GM23338 (cell line): ENCODE measurements around the gene NR2C2. TPM values are rescaled to one million over a fixed set of nuclear protein-coding genes. Genes with fewer than 3 reads are reported as not detected.

Experiments
- ATAC-seq: fragments of 200-7000 bp; cut with Tn5 transposase; 3 replicates; pipeline ENCODE4 v1.9.1; 2020
- DNase-seq: peaks from one replicate; pipeline ENCODE4 v3.0.0-alpha.2; 2015; ENCODE audit warnings: low spot score
- H2AFZ ChIP-seq: fragments of 200-600 bp; sonication (generic); 2 replicates; pipeline ENCODE4 v1.8.0; 2016; ENCODE audit warnings: antibody characterized with exemption, mild to moderate bottlenecking, moderate library complexity
- H3F3A ChIP-seq: fragments of 200-600 bp; sonication (generic); replicated peaks from 2 replicates; pipeline ENCODE4 v1.8.0; 2017; ENCODE audit warnings: antibody characterized with exemption, mixed run types, low read depth
- H3K27ac ChIP-seq: fragments of 200-600 bp; sonication (generic); 2 replicates; pipeline ENCODE4 v1.6.1; 2016; ENCODE audit warnings: low read depth
- H3K27me3 ChIP-seq: fragments of 200-600 bp; sonication (generic); 2 replicates; pipeline ENCODE4 v1.8.0; 2016; ENCODE audit warnings: mild to moderate bottlenecking, mixed run types, moderate library complexity; ENCODE audit not compliant: insufficient read depth
- H3K36me3 ChIP-seq: fragments of 200-600 bp; sonication (generic); 2 replicates; pipeline ENCODE4 v1.8.0; 2016; ENCODE audit warnings: mild to moderate bottlenecking; ENCODE audit not compliant: insufficient read depth
- H3K4me1 ChIP-seq: fragments of 200-600 bp; sonication (generic); 2 replicates; pipeline ENCODE4 v1.8.0; 2016; ENCODE audit warnings: mild to moderate bottlenecking, moderate library complexity; ENCODE audit not compliant: insufficient read depth
- H3K4me2 ChIP-seq: fragments of 200-600 bp; sonication (generic); 2 replicates; pipeline ENCODE4 v1.7.1; 2017; ENCODE audit warnings: mixed run types
- H3K4me3 ChIP-seq: fragments of 200-600 bp; sonication (generic); 2 replicates; pipeline ENCODE4 v1.6.1; 2016; ENCODE audit warnings: mixed run types
- H3K79me2 ChIP-seq: fragments of 200-600 bp; sonication (generic); replicated peaks from 2 replicates; pipeline ENCODE4 v1.8.0; 2017; ENCODE audit warnings: mild to moderate bottlenecking; ENCODE audit not compliant: insufficient read depth
- H3K9me2 ChIP-seq: fragments of 200-600 bp; sonication (generic); 2 replicates; pipeline ENCODE4 v1.8.0; 2017; ENCODE audit not compliant: insufficient read depth
- H4K20me1 ChIP-seq: fragments of 200-600 bp; sonication (generic); replicated peaks from 2 replicates; pipeline ENCODE4 v1.8.0; 2017; ENCODE audit warnings: mild to moderate bottlenecking; ENCODE audit not compliant: insufficient read depth
- H3K27ac Mint-ChIP-seq: 2 replicates; pipeline ENCODE4 v1.8.0; 2020; ENCODE audit warnings: inconsistent platforms, mild to moderate bottlenecking, moderate library complexity, mixed read lengths
- H3K27me3 Mint-ChIP-seq: 3 replicates; pipeline ENCODE4 v1.8.0; 2022; ENCODE audit warnings: low read depth, mild to moderate bottlenecking, moderate library complexity, mixed read lengths, inconsistent platforms; ENCODE audit not compliant: insufficient read depth, poor library complexity
- H3K36me3 Mint-ChIP-seq: 3 replicates; pipeline ENCODE4 v1.8.0; 2021; ENCODE audit warnings: low read depth, mild to moderate bottlenecking, inconsistent platforms, moderate library complexity, mixed read lengths
- H3K4me1 Mint-ChIP-seq: 3 replicates; pipeline ENCODE4 v1.8.0; 2020; ENCODE audit warnings: mild to moderate bottlenecking, inconsistent platforms, mixed read lengths
- H3K4me3 Mint-ChIP-seq: 3 replicates; pipeline ENCODE4 v1.8.0; 2021; ENCODE audit warnings: moderate library complexity, mild to moderate bottlenecking, inconsistent platforms, mixed read lengths
- H3K9me3 Mint-ChIP-seq: 3 replicates; pipeline ENCODE4 v1.8.0; 2020; ENCODE audit warnings: moderate library complexity, mild to moderate bottlenecking, inconsistent platforms, mixed read lengths
- CREB1 ChIP-seq: fragments of 250-450 bp; sonication (Bioruptor Pico); IDR thresholded peaks from 2 replicates; pipeline ENCODE4 v1.5.0; 2020; ENCODE audit warnings: low read depth, mild to moderate bottlenecking, moderate library complexity
- EZH2 ChIP-seq: fragments of 200-600 bp; sonication (generic); IDR thresholded peaks from one replicate; pipeline ENCODE4 v1.8.0; 2017; ENCODE audit warnings: antibody characterized with exemption, mild to moderate bottlenecking, low read depth; ENCODE audit not compliant: unreplicated experiment
- EZH2phosphoT487 ChIP-seq: fragments of 200-600 bp; sonication (generic); IDR thresholded peaks from one replicate; pipeline ENCODE4 v1.8.1; 2018; ENCODE audit warnings: antibody characterized with exemption; ENCODE audit not compliant: unreplicated experiment
- JUNB ChIP-seq: IDR thresholded peaks from one replicate; pipeline ENCODE4 v1.6.1; 2016; ENCODE audit warnings: antibody characterized with exemption; ENCODE audit not compliant: unreplicated experiment
- STAT1 ChIP-seq: IDR thresholded peaks from one replicate; pipeline ENCODE4 v1.6.1; 2016; ENCODE audit warnings: antibody characterized with exemption; ENCODE audit not compliant: unreplicated experiment
- polyA plus RNA-seq: library from polyadenylated mRNA; unstranded; fragments of >200 nt; fragmentation: Nextera tagmentation; extraction: Ambion mirVana; gene quantifications from 2 replicates; pipeline ENCODE4 v1.2.1, GENCODE V29; 2016
- total RNA-seq: library from RNA; depleted of rRNA; stranded (reverse); fragments of >200 nt; shearing (Covaris generic); gene quantifications from 2 replicates; pipeline ENCODE4 v1.2.3, GENCODE V29; 2014
- TF ChIP-seq, protein P1 (sequence below): IDR thresholded peaks from 2 replicates; pipeline ENCODE4 v1.6.1; 2016; ENCODE audit warnings: antibody characterized with exemption
- TF ChIP-seq, protein P2 (sequence below): IDR thresholded peaks from one replicate; pipeline ENCODE4 v1.6.1; 2018; ENCODE audit warnings: antibody characterized with exemption; ENCODE audit not compliant: unreplicated experiment
- TF ChIP-seq, protein P3 (sequence below), 2 experiments: fragments of 200-600 bp in 1 of 2; sonication (generic) in 1 of 2; conservative IDR thresholded peaks; 2 replicates each; pipeline versions ENCODE4 v1.5.1 to v1.6.1; 2016 to 2017; ENCODE audit warnings: antibody characterized with exemption in 2 of 2, low read depth in 2 of 2, mild to moderate bottlenecking in 2 of 2, moderate library complexity in 1 of 2

Gene NR2C2
- total and polyA plus RNA-seq, 2 experiments from 2014 or later: 12.0 to 57.2 TPM

DNA sequence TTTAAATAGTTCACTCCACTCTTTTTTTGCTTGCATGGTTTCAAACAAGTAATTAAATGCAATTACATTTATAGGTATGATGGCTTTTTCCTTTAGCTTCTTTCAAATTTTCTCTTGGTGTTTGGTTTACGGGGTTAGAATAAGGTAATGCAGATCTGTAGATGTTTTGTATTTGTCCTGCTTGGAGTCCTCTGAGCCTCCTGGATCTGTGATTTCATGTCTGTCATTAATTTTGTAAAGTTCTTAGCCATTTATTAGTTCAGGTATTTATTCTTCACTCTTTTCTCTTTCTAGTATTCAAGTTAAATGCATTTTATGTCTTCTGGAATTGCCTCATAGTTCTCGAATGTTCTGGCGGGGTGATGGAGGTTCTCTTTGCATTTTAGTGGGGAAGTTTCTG lies 119.1 kb downstream of the NR2C2 start (continued):
- TF ChIP-seq, protein P1, sequence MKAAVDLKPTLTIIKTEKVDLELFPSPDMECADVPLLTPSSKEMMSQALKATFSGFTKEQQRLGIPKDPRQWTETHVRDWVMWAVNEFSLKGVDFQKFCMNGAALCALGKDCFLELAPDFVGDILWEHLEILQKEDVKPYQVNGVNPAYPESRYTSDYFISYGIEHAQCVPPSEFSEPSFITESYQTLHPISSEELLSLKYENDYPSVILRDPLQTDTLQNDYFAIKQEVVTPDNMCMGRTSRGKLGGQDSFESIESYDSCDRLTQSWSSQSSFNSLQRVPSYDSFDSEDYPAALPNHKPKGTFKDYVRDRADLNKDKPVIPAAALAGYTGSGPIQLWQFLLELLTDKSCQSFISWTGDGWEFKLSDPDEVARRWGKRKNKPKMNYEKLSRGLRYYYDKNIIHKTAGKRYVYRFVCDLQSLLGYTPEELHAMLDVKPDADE: no peak
- TF ChIP-seq JUNB (no peak), EZH2 (no peak), EZH2phosphoT487 (no peak), STAT1 (no peak)
- TF ChIP-seq, protein P2, sequence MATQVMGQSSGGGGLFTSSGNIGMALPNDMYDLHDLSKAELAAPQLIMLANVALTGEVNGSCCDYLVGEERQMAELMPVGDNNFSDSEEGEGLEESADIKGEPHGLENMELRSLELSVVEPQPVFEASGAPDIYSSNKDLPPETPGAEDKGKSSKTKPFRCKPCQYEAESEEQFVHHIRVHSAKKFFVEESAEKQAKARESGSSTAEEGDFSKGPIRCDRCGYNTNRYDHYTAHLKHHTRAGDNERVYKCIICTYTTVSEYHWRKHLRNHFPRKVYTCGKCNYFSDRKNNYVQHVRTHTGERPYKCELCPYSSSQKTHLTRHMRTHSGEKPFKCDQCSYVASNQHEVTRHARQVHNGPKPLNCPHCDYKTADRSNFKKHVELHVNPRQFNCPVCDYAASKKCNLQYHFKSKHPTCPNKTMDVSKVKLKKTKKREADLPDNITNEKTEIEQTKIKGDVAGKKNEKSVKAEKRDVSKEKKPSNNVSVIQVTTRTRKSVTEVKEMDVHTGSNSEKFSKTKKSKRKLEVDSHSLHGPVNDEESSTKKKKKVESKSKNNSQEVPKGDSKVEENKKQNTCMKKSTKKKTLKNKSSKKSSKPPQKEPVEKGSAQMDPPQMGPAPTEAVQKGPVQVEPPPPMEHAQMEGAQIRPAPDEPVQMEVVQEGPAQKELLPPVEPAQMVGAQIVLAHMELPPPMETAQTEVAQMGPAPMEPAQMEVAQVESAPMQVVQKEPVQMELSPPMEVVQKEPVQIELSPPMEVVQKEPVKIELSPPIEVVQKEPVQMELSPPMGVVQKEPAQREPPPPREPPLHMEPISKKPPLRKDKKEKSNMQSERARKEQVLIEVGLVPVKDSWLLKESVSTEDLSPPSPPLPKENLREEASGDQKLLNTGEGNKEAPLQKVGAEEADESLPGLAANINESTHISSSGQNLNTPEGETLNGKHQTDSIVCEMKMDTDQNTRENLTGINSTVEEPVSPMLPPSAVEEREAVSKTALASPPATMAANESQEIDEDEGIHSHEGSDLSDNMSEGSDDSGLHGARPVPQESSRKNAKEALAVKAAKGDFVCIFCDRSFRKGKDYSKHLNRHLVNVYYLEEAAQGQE: no peak

DNA sequence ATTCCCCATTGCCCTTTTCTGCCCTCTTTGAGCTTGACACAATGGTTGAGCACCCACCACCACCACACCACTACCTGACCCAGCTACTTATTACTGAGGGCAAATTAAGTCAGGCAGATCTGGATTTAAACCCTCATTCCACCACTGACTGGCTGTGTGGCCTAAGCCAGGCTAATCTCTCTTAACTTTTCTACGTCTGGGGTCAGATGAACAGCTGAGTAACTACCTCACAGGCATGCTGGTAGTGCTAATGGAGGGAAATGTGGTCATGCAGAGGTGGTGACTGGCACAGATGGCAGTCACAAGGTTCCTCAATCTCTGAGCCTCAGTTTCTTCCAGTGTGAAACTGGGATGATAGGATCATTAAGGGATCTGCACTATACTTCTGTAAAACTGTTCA lies 122.1 kb downstream of the NR2C2 start:
- no peaks in the 10 kb centered on the region for H3K9me3 Mint-ChIP-seq
- no peaks in the 10 kb centered on the region for H3K36me3 ChIP-seq
- TF ChIP-seq, protein P2: no peak
- TF ChIP-seq CREB1 (CRISPR knock-in tag) (no peak), EZH2 (no peak)
- TF ChIP-seq, protein P1: no peak
- TF ChIP-seq, protein P3, sequence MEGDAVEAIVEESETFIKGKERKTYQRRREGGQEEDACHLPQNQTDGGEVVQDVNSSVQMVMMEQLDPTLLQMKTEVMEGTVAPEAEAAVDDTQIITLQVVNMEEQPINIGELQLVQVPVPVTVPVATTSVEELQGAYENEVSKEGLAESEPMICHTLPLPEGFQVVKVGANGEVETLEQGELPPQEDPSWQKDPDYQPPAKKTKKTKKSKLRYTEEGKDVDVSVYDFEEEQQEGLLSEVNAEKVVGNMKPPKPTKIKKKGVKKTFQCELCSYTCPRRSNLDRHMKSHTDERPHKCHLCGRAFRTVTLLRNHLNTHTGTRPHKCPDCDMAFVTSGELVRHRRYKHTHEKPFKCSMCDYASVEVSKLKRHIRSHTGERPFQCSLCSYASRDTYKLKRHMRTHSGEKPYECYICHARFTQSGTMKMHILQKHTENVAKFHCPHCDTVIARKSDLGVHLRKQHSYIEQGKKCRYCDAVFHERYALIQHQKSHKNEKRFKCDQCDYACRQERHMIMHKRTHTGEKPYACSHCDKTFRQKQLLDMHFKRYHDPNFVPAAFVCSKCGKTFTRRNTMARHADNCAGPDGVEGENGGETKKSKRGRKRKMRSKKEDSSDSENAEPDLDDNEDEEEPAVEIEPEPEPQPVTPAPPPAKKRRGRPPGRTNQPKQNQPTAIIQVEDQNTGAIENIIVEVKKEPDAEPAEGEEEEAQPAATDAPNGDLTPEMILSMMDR (conservative IDR thresholded peaks at IDR 0.05; ENCODE audit: low read depth in 2 of 2): no peak

More for the DNA sequence above, 122.1 kb downstream of the NR2C2 start:
- no peak overlapping the region for H3K4me3 Mint-ChIP-seq
- H3K9me2 ChIP-seq: no peaks in the 10 kb centered on the region
- no peaks in the 10 kb centered on the region for H3K27me3 ChIP-seq
- H4K20me1 ChIP-seq: 0 out of 2 replicates have a peak, but pooled peaks cover 3% of the 10 kb centered on the region
- peaks cover 5% of the 10 kb centered on the region for H3K79me2 ChIP-seq
- no peak overlapping the region for H2AFZ ChIP-seq
- no peak overlapping the region for H3K4me3 ChIP-seq
- H3K27ac Mint-ChIP-seq: no peak overlapping the region
- H3F3A ChIP-seq: no peaks in the 10 kb centered on the region
- H3K27me3 Mint-ChIP-seq: peaks cover 14% of the 10 kb centered on the region
- H3K4me1 Mint-ChIP-seq: peaks cover 2% of the 10 kb centered on the region; the same call in 1 of the 3 replicates
- H3K36me3 Mint-ChIP-seq: peaks cover 5% of the 10 kb centered on the region; the same call in 2 of the 3 replicates
- no peak overlapping the region for H3K4me2 ChIP-seq
- H3K27ac ChIP-seq: no peak overlapping the region
- DNase-seq (no peak), ATAC-seq (no peak)
- no peaks in the 10 kb centered on the region for H3K4me1 ChIP-seq
